GM19043 (cell line): ENCODE results near the gene GUCY1A2.

ENCODE experiments used
- ATAC-seq: cut with Tn5 transposase; IDR thresholded peaks from one replicate; pipeline ENCODE4 v1.9.1; 2021; ENCODE audit warnings: low read depth; ENCODE audit not compliant: unreplicated experiment

Gene GUCY1A2

DNA sequence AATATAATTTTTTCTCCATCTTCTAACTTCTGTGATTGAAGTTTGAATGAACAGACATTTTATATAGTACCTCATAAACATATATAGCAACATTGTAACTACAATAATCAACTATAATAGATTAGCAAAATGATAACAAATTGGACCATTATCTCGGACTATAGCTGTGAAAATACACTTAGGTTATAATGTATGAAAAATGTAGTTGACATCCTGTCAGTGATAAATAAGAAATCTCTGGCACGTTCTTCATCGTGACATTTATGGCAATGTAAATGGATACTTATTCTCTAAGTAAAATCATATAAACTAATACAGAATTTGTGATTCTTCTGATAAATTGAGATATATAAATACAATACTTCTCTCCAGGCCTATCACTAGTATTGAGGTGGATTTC lies 333.3 kb downstream of the GUCY1A2 start:
- ATAC-seq = no peak

DNA sequence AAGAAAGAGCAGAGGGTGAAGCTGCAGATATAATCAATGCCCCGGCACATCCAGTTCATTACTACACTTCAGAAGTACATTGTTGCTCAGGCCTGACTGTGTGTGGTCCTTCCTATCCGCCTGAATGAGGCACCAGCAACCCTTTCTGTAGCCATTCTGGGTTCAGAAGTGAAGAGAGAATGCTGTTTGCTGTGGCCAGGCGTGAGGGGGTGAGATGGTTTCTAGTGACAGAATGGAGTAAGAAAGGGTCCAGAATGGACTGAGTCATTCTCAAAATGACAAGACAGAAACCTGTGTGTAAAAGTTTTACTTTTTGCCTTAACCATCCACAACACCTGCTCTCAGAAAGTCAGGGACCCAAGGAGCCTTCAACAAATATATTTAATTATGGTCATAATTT lies 334.8 kb downstream of the GUCY1A2 start:
- no peak for ATAC-seq

DNA sequence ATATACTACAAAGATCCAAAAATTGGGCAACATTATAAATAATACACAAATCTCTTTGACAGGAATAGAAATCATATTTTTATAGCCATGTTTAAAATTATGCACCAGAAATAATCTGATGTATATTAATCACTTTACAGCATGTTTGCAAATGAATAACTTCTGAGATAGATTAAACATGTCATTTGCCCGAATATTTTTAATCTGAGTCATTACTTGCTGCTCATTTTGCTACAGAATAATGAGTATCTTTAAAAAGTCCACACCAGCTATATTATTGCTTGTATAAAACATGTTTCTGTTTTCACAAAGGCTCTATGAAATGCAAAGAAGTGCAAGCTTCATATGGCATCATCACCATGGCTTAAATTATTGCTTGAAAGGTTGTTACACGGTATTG lies 336.8 kb downstream of the GUCY1A2 start:
- no peak for ATAC-seq

DNA sequence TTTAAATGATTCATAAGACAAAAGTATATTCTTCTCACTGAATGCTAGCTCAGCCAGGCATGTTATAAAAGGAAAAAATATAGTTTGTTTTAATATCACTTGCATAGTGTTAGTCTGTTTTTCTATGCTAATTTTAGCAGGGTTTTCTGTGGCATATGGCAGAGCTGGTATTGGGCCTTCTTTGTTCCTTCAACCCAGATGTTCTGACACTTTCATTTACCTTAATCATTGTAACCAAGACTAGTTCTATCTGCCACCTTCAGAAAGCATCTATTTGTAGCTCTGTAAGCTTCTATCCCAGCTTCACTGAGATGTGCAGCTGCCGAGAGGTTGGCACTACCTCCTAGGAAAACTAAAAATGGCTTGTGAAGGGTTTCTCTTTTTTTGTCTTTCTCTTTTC lies 338.7 kb downstream of the GUCY1A2 start:
- no peak for ATAC-seq

DNA sequence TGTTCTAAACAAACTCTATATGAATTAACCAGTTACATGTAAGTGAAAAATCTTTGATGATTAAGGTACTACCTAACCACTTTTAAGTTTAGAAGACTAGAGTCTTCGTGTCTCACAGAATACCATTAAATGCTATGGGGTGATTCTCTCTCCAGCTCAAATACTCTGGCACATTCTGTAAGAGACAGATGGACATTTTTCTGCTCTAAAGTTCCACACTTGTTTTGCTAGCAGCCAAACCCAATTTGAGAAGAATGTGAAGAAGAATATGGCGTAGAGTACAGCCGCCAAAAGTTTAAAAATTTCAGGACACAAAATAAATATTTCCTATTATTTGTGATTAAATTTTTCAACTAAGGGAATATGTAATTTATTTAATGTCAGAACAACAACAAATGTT lies 339.1 kb downstream of the GUCY1A2 start:
- ATAC-seq = no peak

DNA sequence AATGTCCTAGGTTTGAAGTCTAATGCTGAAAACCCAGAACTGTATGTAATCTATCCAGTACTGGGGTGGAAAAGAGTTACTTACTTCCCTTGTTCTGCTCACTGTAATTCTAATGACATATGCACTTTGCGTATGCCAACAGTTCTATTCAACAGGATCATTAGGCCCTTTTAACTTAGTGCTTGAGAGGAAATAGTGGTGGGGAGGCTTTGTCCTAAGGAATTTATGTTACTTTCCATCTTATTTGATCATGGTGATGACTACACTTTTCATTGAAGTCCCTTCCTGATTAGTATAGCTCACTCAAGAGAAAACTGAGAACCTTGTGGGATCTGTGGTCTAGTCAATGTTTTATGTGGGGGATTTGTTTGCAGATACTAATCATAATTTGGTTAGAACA lies 348.2 kb downstream of the GUCY1A2 start:
- no peak for ATAC-seq

DNA sequence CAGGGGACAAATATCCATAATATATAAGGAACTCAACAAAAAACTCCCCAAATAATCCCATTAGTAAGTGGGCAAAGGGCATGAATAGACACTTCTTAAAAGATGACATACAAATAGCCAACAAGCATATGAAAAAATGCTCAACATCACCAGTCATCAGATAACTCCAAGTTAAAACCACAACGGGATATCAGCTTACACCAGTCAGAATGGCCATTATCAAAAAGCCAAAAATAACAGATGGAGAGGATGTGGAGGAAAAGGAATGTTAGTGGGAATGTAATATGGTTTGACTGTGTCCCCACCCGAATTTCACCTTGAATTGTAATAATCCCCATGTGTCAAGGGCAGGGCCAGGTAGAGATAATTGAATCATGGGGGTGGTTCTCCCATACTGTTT lies 350.1 kb downstream of the GUCY1A2 start:
- no peak for ATAC-seq

DNA sequence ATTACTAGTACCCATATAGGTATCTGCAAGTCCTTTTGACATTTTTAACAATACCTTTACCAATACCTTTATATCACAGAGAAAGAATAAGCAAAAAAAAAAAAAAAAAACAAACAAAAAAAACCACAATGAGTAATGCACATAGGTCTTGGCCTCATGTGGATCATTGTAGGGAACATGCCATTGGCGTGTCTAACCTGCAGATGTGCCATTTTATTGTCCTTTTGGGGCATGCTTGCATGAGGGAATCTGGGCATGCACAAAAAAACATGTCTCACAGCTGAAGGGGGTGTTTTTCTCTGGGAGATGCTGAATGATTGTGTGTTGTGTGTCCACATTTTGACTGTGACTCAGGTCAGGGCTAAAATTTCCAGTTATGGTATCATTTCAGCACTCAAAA lies 361.6 kb downstream of the GUCY1A2 start:
- no peak for ATAC-seq

DNA sequence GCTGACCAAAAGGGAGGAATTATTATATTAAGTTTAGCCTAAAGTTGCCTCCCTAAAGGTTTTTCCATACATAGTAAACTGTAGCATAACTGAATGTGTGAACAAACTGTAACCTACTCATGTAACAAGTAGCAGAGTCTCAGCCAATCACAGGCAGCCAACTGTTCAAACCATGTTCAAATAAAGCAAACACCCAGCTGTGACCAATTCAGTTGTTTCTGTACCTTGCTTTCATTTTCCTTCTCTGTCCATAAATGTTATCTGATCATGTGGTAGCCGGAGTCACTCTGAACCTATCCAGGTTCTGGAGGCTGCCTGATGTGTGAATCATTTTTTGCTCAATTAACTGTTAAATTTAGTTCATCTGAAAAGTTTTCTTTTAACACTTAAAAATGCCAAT lies 373.5 kb downstream of the GUCY1A2 start:
- ATAC-seq = no peak

DNA sequence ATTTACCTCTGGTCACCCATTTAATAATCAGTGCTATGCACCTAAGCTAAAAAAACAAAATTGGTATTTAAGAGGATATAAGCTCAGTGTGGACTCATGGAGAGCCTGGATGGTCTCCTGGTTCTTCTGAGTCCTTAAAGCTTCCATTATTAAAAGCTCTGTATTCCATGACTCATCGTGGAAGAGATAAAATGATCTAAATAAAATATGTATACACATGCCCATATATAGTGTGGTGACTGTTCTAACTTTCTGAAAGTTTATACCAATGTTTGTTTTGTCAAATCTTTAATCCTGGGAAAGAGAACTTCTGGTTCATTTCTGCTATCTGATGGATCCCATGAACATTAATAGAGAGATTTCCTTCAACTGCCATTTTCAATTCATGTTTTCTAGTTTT lies 375.9 kb downstream of the GUCY1A2 start:
- no peak for ATAC-seq

DNA sequence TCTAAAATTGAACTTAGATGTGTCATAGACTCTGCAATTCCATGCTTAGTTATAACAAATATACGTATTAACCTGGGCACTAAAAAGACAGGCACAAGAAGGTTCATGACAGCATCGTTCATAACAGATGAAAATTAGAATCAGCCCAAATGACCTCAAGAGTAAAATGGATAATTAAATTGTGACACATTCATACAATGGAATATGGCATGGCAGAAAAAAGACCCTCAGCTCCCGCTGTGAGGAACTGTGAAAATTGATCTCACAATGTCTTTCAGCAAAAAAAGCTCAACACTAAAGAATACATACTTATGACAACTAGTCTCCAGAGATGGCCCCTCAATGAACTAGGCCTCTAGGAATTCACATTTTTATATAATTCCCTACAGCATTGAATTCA lies 386.0 kb downstream of the GUCY1A2 start:
- no peak for ATAC-seq

DNA sequence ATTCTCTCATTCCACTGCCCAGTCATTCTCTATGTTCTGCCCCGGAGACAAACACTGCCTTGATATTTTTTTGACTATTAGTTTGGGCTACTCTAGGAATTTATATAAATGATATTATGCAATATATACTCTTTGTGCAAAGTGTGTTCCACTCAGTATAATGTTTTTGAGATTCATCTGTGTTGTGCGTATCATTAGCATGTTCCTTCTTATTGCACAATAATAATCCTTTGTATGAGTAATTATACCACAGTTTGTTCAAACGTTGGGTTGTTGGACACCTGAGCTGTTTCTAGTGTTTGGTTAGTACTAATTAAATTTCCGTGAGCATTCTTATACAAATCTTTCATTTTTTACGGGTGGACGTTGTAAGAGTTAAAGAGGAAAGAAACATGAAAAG lies 390.6 kb downstream of the GUCY1A2 start:
- ATAC-seq = no peak

DNA sequence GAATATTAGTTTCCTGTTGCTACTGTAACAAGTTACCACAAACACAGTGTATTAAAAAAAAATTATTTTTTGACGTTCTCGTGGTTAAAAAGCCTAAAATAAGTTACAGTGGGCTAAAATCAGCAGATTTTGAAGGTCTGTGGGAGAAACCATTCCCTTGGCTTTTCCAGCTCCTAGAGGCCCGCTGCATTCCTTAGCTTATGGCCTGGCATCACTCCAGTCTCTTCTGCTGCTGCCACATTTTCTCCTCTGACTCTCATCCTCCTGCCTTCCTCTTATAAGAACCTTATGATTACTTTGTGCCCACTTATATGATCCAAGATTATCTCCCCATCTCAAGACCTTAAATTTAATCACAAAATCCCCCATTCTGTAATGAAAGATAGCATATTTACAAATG lies 392.7 kb downstream of the GUCY1A2 start:
- no peak for ATAC-seq

DNA sequence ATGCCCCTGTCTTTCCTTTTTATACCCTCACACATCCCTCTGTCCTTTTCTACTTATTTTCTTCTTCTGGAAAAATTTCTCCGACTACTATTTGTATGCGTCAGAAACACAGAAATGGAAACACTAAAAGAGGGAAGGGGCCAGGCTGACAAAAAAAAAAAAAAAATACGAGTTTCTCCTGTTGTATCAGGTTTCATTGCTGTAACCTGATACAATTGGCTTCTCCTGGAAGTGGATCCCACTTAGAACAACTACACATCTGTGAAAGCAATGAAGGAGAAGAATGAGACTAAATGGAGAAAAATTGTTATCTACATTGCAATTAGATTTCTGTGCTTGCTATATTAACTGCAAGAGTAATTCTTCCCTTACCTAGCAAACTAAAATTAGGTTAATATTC lies 393.9 kb downstream of the GUCY1A2 start:
- ATAC-seq = no peak
